OCI-M2 (cell line): ENCODE data around the gene CYP26B1.

Source experiments
- DNase-seq: peaks from one replicate; lab custom pipeline; 2025; ENCODE audit not compliant: unreplicated experiment; lab: John Stamatoyannopoulos, UW

CYP26B1 gene

GRCh38 chr2:72147303-72147971 lies at the start of gene CYP26B1:
Gene CYP26B1 (minus strand): TSS chr2:72147862. CDS start chr2:72147834, 28 bp downstream.
- DNase-seq: no peak

DNA sequence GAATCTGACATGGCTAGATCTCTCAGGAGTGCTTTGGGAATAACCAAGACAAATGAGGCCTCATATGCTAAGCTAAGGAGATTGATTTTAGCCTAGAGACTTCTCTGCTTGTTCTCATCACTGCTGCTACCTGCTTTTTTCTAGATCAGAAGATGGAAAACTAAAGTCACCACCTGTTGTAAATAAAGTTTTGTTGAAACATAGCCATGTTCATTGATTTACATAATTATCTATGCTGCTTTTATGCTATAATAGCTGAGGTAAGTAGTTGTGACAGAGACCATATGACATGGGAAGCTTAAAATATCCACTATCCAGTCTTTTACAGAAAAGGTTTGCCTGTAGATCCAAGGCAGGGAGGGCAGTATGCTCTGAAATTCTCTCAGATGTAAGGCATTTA lies 46.1 kb upstream of the CYP26B1 start:
- DNase-seq: no peak

DNA sequence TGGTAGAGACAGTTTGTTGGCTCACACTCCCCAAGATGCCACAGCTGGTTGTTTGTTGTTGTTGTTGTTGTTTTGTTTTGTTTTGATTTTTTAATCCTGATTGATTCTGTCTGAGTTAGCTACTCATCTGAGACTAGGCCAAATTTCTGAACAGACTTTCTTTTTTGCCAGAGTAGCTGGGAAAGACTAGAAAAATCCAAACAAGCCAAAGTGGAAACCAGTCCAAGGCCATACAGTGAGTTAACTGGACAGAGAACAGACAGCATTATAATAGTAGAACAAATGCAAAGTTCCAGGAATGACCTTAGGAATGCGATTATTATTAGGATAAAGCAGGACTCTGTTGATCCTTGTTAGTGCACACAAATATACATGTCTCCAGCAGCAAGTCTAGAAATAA lies 43.8 kb upstream of the CYP26B1 start:
- DNase-seq: no peak

GRCh38 chr2:72185206-72185605 lies 37.5 kb upstream of the CYP26B1 start:
- no peak for DNase-seq

- no peak for DNase-seq
Observed at GRCh38 chr2:72183466-72183865, 35.8 kb upstream of the CYP26B1 start.

- no peak for DNase-seq
Observed at GRCh38 chr2:72183016-72183415, 35.4 kb upstream of the CYP26B1 start.

GRCh38 chr2:72182547-72182946 lies 34.9 kb upstream of the CYP26B1 start:
- no peak for DNase-seq

GRCh38 chr2:72181616-72182015 lies 34.0 kb upstream of the CYP26B1 start:
- DNase-seq: no peak

DNA sequence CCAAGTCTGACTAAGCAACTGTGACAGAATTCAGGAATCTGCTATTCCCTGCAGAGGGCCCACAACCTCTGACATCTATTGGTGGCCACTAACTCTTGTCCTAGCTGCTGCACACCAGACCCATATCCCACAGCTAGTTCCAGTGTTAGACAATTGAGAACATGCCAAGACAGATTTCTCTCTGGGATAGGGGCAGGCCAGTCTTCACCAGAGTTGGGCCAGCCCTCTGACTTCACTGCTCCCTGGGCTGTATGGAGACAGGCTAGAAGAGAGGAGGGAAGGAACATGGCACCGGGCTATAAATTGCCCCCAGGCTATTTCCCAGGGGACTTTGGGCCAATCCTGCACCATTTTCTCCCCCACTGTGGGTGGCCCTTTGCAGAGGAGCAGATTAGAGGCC lies 32.7 kb upstream of the CYP26B1 start:
- DNase-seq: no peak

DNA sequence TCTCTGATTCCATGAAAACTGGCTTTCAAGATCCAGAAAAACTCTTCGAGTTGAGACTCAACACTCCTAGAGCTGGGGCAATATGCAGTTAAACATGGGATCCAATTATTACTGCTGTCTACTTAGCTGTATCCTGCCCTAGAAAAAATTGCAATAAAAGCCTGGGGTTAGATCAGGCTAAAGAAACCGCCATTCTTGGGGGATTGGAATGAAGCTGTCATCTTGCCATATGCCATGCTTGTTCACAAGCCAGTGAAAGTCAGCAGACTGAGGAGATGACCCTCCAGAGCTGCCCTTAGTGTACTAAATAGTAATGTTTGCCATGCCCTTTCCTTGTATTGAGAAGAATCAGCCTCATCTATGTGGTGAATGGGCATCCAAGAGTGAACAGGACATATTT lies 30.9 kb upstream of the CYP26B1 start:
- DNase-seq: no peak

DNA sequence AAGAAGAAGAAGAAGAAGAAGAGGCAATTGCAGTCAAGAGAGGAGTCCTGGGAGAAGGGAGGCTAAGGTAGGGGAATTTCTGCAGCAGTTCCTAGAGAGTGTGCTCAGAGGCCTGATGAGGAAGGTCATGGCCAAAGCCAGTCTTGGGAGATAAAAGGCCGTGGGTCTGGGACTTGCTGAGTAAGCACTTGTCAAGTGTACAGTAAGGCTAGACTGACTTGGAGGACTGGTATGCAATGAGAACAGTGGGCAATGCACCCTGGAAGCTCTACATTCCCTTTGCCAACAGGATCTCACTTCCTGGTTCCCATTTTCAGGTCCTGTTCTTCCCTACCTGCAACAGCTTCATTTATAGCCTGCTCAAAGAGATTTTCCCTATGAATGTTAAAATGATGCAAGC lies 28.6 kb upstream of the CYP26B1 start:
- no peak for DNase-seq

GRCh38 chr2:72175636-72176035 lies 28.0 kb upstream of the CYP26B1 start:
- no peak for DNase-seq

GRCh38 chr2:72173640-72174321 lies 26.1 kb upstream of the CYP26B1 start:
- no peak for DNase-seq

DNA sequence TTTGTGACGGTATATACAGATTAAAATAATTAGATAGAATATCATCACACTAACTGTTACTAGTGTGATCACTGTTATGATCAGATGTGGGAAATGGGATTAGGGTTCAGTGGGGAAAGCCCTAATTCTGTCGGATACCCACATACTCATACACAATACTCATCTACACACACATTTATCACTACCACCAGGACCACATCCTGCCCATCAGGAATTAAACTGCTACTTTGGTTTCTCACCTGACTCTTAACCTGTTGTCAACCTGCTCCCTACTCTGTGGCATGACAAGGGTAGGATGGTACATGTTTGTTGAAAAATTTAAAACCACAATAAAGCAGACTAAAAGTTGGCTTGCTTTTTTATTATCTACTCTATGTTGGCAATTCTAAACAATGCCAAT lies 24.8 kb upstream of the CYP26B1 start:
- no peak for DNase-seq

- no peak for DNase-seq
Observed at GRCh38 chr2:72166279-72166678, 18.6 kb upstream of the CYP26B1 start.

GRCh38 chr2:72165792-72166191 lies 18.1 kb upstream of the CYP26B1 start:
- DNase-seq: no peak

DNA sequence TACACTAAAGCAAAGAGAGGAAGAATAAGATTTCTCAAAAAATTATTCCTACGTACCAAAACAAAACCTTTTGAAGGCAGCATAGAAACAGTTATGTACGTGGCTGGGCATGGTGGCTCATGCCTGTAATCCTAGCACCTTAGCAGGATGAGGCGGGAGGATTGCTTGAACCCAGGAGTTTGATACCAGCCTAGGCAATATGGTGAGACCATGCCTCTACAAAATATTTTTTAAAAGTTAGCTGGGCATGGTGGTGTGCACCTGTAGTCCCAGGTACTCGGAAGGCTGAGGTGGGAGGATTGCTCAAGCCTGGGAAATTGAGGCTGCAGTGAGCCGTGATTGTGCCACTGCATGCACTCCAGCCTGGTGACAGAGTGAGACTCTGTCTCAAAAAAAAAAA lies 14.9 kb upstream of the CYP26B1 start:
- DNase-seq: no peak

DNA sequence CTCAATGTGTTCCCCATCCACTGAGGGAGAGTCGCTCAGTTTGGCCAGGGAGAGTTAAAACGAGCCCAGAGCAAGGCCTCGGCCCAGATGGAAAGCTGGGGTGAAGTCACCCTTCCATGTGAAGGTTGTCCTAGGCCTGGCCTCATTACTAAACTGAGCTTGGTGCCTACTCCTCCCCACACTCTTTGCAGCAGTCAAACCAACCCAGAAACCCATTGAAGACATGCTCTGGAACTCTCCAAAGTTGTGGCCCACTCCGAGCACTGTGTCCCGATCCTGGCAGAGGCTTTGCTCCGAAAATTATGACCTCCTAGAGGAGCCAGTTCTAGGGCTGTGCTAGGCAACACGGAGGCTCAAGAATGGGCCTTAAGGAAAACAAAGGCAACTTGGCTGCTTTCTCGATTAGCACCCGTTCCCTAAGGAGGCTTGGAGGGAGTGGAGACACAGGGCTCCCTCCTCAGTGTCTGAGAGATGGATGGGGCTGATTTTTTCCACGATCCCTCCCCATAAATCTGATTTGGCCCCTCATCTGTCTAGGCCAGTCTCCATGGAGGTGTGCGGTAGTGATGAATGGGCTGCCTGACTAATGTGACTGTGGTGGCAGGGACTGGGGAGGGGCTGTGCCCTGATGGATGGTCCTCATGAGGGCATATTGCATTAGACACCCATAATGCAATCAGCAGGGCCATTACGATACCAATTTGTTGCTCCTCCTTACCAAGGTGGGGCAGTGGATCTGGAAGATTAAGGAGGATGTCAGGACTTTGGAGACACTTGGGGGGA lies 11.7 kb upstream of the CYP26B1 start:
- no peak for DNase-seq

DNA sequence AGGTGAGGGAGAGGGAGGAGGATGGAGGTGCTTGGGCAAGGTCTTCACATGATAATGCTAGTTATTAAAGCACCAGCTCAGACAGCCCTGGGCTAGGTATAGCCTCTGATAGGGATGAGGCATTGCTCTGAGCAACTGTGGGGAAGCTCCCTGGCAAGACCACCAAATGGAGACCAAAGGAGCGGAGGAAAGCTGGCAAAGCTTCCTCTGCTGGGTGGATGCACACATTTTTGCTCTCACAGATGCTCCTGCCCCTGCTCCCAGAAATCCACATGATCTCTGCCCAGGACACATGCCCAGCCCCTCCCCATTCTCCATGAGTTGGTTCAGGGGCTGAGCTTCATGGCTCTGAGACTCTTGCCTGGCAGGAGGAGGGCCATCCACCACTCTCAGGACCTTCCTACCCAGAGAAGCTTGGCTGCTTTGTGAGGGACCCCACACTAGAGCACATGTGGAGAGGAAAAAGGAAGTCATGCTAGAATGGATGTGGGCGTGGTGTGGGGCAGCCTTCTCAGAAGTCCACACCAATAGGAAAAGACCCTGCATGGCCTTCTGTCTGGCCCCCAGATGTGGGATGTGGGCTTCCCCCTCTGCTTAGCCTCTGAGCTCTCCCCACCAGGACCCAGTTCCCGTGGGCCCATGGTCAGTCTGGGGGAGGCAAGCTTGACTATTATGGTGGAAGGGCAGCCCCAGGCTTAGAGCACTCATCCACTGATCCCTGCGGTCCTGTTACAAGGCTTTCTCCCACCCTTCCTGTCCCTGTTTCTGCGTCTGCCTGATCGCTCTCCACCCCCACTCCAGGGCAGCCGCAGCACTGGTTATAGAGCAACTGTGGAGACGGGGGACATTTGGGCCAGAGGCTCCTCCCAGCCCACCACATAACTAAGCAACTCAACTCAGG lies 10.5 kb upstream of the CYP26B1 start:
- no peak for DNase-seq

- no peak for DNase-seq
Observed at GRCh38 chr2:72156872-72157271, 9.2 kb upstream of the CYP26B1 start.

- DNase-seq: no peak
Observed at GRCh38 chr2:72155737-72156136, 8.1 kb upstream of the CYP26B1 start.
